A549 (cell line): ENCODE measurements around the gene USP36. TPM values are rescaled to one million over a fixed set of nuclear protein-coding genes. Genes with fewer than 3 reads are reported as not detected.

Experiments used
- ATAC-seq, 2 experiments: fragments of 200-7000 bp in 1 of 2; fragments of >200 bp in 1 of 2; cut with Nextera tagmentation in 1 of 2; cut with Tn5 transposase in 1 of 2; 3 replicates each; pipeline versions ENCODE4 v1.8.0 to v1.9.1; 2018 to 2020; ENCODE audit warnings: mild to moderate bottlenecking in 1 of 2, moderate library complexity in 1 of 2
- CTCF ChIA-PET: fragments of 300-600 bp; sonication (Branson Sonifier 250); formaldehyde crosslinking; extraction: SDS; loops from one replicate; lab custom pipeline; 2021; ENCODE audit warnings: antibody characterized with exemption, inconsistent platforms; lab: Yijun Ruan, JAX
- POLR2A ChIA-PET: fragments of 350-600 bp; formaldehyde crosslinking; extraction: SDS; loops from one replicate; lab custom pipeline; 2021; ENCODE audit warnings: antibody characterized with exemption, inconsistent platforms; lab: Yijun Ruan, JAX
- DNase-seq, 2 experiments: peaks; one replicate each; pipeline versions ENCODE4 v3.0.0 to v3.0.0-alpha.2; 2011 to 2016; ENCODE audit warnings: low read depth in 1 of 2, low spot score in 1 of 2
- FAIRE-seq: peaks from 2 replicates; lab custom pipeline; 2011; peaks lifted over from hg19 to GRCh38; lab: Jason Lieb, UNC
- H3K27ac ChIP-seq, 2 experiments: fragments of >200 bp; sonication (Bioruptor Twin); formaldehyde crosslinking; 3 replicates each; pipeline ENCODE4 v1.5.1; 2016 to 2017
- H3K4me1 ChIP-seq: fragments of >200 bp; sonication (Bioruptor Twin); formaldehyde crosslinking; 3 replicates; pipeline ENCODE4 v1.6.1; 2016
- H3K4me2 ChIP-seq: fragments of >200 bp; sonication (Bioruptor Twin); formaldehyde crosslinking; 3 replicates; pipeline ENCODE4 v1.6.1; 2016
- H3K4me3 ChIP-seq: fragments of >200 bp; sonication (Bioruptor Twin); formaldehyde crosslinking; 3 replicates; pipeline ENCODE4 v1.5.1; 2016
- H3K9me3 ChIP-seq: fragments of >200 bp; sonication (Bioruptor Twin); formaldehyde crosslinking; 3 replicates; pipeline ENCODE4 v1.6.1; 2016
- CEBPB ChIP-seq, 2 experiments: fragments of >200 bp in 1 of 2; sonication (Bioruptor Twin) in 1 of 2; formaldehyde crosslinking in 1 of 2; IDR thresholded peaks; 2 replicates each; pipeline ENCODE4 v1.6.1; 2012 to 2016
- E2F6 ChIP-seq: IDR thresholded peaks from 2 replicates; pipeline ENCODE4 v1.6.1; 2012; ENCODE audit warnings: low read depth, borderline replicate concordance
- EHF ChIP-seq: fragments of 250-450 bp; sonication (Bioruptor Pico); IDR thresholded peaks from 2 replicates; pipeline ENCODE4 v1.5.0; 2020; ENCODE audit warnings: mild to moderate bottlenecking
- ESRRA ChIP-seq: fragments of 150-350 bp; IDR thresholded peaks from 2 replicates; pipeline ENCODE4 v1.6.1; 2014; ENCODE audit warnings: mild to moderate bottlenecking, low read length, borderline replicate concordance
- GATA3 ChIP-seq: IDR thresholded peaks from 2 replicates; pipeline ENCODE4 v1.6.1; 2012; ENCODE audit warnings: borderline replicate concordance
- KDM1A ChIP-seq: fragments of 200-600 bp; sonication (generic); IDR thresholded peaks from 2 replicates; pipeline ENCODE4 v1.6.1; 2016; ENCODE audit warnings: low read depth, mild to moderate bottlenecking
- KDM5A ChIP-seq: fragments of 200-600 bp; sonication (generic); IDR thresholded peaks from 2 replicates; pipeline ENCODE4 v1.6.1; 2016; ENCODE audit warnings: antibody characterized with exemption, mild to moderate bottlenecking
- MYC ChIP-seq: IDR thresholded peaks from 2 replicates; pipeline ENCODE4 v1.6.1; 2012; ENCODE audit warnings: mild to moderate bottlenecking, inconsistent platforms, low read length, improper control_type of control experiment, borderline replicate concordance
- NFE2L2 ChIP-seq: fragments of 150-350 bp; conservative IDR thresholded peaks from 2 replicates; pipeline ENCODE4 v1.6.1; 2014; ENCODE audit warnings: low read length
- RARB ChIP-seq: fragments of 250-450 bp; sonication (Bioruptor Pico); IDR thresholded peaks from 2 replicates; pipeline ENCODE4 v1.8.0; 2021; ENCODE audit warnings: mild to moderate bottlenecking, moderate library complexity
- RFX5 ChIP-seq: fragments of 450-650 bp; IDR thresholded peaks from 2 replicates; pipeline ENCODE4 v1.7.1; 2014; ENCODE audit warnings: antibody characterized with exemption, mild to moderate bottlenecking, moderate library complexity
- SREBF2 ChIP-seq: fragments of 450-650 bp; IDR thresholded peaks from 2 replicates; pipeline ENCODE4 v1.6.1; 2014; ENCODE audit warnings: mild to moderate bottlenecking, moderate library complexity
- TP53 ChIP-seq: fragments of 250-450 bp; sonication (Bioruptor Pico); IDR thresholded peaks from 2 replicates; pipeline ENCODE4 v1.5.0; 2021; ENCODE audit warnings: mild to moderate bottlenecking, moderate library complexity
- ZFP36 ChIP-seq: fragments of 450-650 bp; IDR thresholded peaks from 2 replicates; pipeline ENCODE4 v1.6.1; 2014; ENCODE audit warnings: borderline replicate concordance; ENCODE audit not compliant: partially characterized antibody
- WGBS: methylation state at CpG from one replicate; pipeline ENCODE4 v1.1.6; 2017; ENCODE audit errors: missing lambda C conversion rate; 5-methylcytosine and 5-hydroxymethylcytosine counted together
- polyA plus RNA-seq, 4 experiments: library from polyadenylated mRNA; depleted of rRNA in 3 of 4; stranded (reverse); fragments of >200 nt; fragmentation: RNase III in 1 of 4; extraction: RNeasy Plus Mini Kit Qiagen cat#74134 plus additional on column Dnase treatment in 1 of 4; gene quantifications; 2 replicates in 3 of 4; 3 replicates in 1 of 4; pipeline ENCODE4 v1.2.3, GENCODE V29; 2011 to 2017
- TF ChIP-seq, protein P1 (sequence below): fragments of 150-350 bp; IDR thresholded peaks from 2 replicates; pipeline ENCODE4 v1.6.1; 2014; ENCODE audit warnings: low read depth, mild to moderate bottlenecking, low read length
- TF ChIP-seq, protein P2 (sequence below): fragments of >200 bp; sonication (Bioruptor Twin); formaldehyde crosslinking; IDR thresholded peaks from 3 replicates; pipeline ENCODE4 v1.6.1; 2016
- TF ChIP-seq, protein P3 (sequence below): IDR thresholded peaks from 2 replicates; pipeline ENCODE4 v1.6.1; 2012

The USP36 gene
- polyA plus RNA-seq, 2 of the 4 experiments (the other 2 are of a cell fraction): 41.1 to 49.0 TPM

- TF ChIP-seq, protein P1, sequence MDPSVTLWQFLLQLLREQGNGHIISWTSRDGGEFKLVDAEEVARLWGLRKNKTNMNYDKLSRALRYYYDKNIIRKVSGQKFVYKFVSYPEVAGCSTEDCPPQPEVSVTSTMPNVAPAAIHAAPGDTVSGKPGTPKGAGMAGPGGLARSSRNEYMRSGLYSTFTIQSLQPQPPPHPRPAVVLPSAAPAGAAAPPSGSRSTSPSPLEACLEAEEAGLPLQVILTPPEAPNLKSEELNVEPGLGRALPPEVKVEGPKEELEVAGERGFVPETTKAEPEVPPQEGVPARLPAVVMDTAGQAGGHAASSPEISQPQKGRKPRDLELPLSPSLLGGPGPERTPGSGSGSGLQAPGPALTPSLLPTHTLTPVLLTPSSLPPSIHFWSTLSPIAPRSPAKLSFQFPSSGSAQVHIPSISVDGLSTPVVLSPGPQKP: no peak
Measured at GRCh38 chr17:78797213-78797612, 43.4 kb downstream of the USP36 start (continued).

- H3K4me1 ChIP-seq: no peaks in the 10 kb centered on the region
- ATAC-seq (no peak), FAIRE-seq (no peak), DNase-seq (no peak)
- H3K9me3 ChIP-seq: no peaks in the 10 kb centered on the region
- TF ChIP-seq GATA3 (no peak), RFX5 (no peak), ZFP36 (no peak)
- POLR2A ChIA-PET: no interaction called here
- no peak overlapping the region for H3K27ac ChIP-seq
- no peak overlapping the region for H3K4me3 ChIP-seq
- CTCF ChIA-PET: interaction anchor here (1.1 to 3.0 kb wide), 5 partner anchors 12 to 299 kb away, joined by 3 to 12 read pairs (median 4); no protein-coding TSS in a partner anchor
- H3K4me2 ChIP-seq: no peak overlapping the region
- WGBS: 88% methylated on average over 11 of the region's 11 CpGs
Measured at GRCh38 chr17:78796517-78796900, 44.1 kb downstream of the USP36 start.

DNA sequence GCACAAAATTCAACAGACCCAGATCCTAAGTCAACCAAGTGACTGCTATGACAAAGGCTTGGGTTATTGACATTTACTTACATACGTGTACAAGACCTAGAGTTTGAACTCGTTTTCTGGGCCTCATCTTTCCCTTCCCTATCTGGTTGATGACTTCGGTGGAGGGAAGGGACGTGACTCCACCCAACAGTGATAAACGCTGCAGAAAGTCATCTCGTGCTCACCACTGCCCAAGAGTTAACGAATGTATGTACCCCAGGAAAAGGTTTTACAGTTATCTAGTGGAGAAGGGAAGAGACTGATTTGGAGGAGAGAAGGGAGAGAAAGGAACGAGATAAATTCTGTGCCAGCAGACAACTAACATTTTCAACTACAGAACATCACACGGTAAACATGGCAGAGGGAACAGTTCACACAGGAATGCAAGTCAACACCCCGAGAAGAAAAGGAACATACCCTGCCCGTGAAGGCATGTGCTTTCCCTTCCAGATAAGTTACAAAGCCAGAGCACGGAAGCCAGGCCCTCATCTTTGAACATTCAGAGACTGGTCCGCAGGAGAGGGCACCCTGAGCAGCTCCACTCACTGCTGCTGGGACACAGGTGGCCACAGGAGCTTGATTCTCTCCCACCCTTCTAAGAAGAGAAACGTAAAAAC is 44.6 kb downstream of the USP36 start:
- FAIRE-seq (no peak), DNase-seq (no peak), ATAC-seq (no peak)
- no peaks in the 10 kb centered on the region for H3K4me1 ChIP-seq
- TF ChIP-seq NFE2L2 (no peak), KDM5A (no peak), EHF (CRISPR knock-in tag) (no peak), KDM1A (no peak), TP53 (CRISPR knock-in tag) (no peak), CEBPB (IDR thresholded peaks at IDR 0.05) (no peak), RARB (CRISPR knock-in tag) (no peak), MYC (no peak), E2F6 (no peak), ESRRA (no peak), SREBF2 (no peak)
- TF ChIP-seq, protein P1: no peak
- TF ChIP-seq, protein P2, sequence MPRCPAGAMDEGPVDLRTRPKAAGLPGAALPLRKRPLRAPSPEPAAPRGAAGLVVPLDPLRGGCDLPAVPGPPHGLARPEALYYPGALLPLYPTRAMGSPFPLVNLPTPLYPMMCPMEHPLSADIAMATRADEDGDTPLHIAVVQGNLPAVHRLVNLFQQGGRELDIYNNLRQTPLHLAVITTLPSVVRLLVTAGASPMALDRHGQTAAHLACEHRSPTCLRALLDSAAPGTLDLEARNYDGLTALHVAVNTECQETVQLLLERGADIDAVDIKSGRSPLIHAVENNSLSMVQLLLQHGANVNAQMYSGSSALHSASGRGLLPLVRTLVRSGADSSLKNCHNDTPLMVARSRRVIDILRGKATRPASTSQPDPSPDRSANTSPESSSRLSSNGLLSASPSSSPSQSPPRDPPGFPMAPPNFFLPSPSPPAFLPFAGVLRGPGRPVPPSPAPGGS: no peak
- TF ChIP-seq, protein P3, sequence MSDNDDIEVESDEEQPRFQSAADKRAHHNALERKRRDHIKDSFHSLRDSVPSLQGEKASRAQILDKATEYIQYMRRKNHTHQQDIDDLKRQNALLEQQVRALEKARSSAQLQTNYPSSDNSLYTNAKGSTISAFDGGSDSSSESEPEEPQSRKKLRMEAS: no peak
- no peaks in the 10 kb centered on the region for H3K9me3 ChIP-seq
- ChIA-PET CTCF (interaction anchor here (1.1 to 3.0 kb wide), 4 partner anchors 11 to 299 kb away, joined by 3 to 12 read pairs (median 4); no protein-coding TSS in a partner anchor), POLR2A (no interaction called here)
- no peak overlapping the region for H3K4me2 ChIP-seq
- WGBS: 86% methylated on average over 14 of the region's 14 CpGs
- no peak overlapping the region for H3K27ac ChIP-seq
- H3K4me3 ChIP-seq: no peak overlapping the region
